ENCODE data around the gene PSMB7. TPM values are rescaled to one million over a fixed set of nuclear protein-coding genes. Genes with fewer than 3 reads are reported as not detected.
A peak's percentile ranks its signal among the peaks of the same experiment; 100 is the strongest.

PSMB7 gene
- total RNA-seq, 1 donor from 2014 or later = 142 TPM

DNA sequence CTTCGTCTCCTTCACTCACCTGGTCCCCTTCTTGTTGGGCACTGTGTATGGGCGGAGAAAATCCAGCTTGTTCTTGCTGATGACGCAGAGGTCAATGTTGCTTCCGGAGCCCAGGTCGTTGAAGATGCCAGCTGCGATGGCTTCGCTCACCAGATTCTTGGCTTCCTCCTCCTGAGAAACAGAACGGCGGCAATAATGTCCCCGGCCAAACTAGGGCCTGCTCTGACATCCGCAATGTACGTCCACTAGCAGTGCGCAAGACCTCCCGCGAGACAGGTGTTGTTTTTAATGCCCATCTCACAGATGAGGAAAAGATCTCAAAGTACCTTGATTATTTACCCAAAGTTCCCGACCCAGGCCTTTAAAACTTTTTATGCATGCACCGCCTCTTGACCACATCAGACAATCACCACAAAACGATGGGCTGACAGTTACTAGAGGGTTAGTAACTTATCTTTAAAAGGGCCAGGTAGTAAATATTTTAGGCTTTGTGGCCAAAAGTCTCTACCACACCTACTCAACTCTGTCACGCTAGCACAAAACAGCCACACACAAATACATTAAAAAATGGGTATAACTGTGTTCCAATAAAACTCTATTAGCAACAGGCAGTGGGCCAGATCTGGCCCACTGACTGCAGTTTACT lies 58.4 kb downstream of the PSMB7 start:
- no peak for TF ChIP-seq CTCF (IDR thresholded peaks at IDR 0.05; ENCODE audit: unreplicated experiment)
- no peaks in the 10 kb centered on the region for H3K9me3 Mint-ChIP-seq
- DNase-seq (ENCODE audit: low spot score in 2 of 2, unreplicated experiment in 2 of 2) = no peak
- H3K27ac Mint-ChIP-seq = no peak overlapping the region
- H3K4me1 Mint-ChIP-seq = no peaks in the 10 kb centered on the region
- no peak overlapping the region for H3K4me3 Mint-ChIP-seq
- peaks cover 20% of the 10 kb centered on the region for H3K36me3 Mint-ChIP-seq
- H3K27me3 Mint-ChIP-seq (ENCODE audit: low read depth) = no peaks in the 10 kb centered on the region

- Mint-ChIP-seq H3K4me3 (no peak overlapping the region), H3K36me3 (peaks cover 26% of the 10 kb centered on the region), H3K27me3 (ENCODE audit: low read depth) (no peaks in the 10 kb centered on the region), H3K27ac (no peak overlapping the region), H3K4me1 (no peaks in the 10 kb centered on the region), H3K9me3 (no peaks in the 10 kb centered on the region)
- no peak for DNase-seq (ENCODE audit: low spot score in 2 of 2, unreplicated experiment in 2 of 2)
- TF ChIP-seq CTCF (IDR thresholded peaks at IDR 0.05; ENCODE audit: unreplicated experiment) = no peak
Measured at GRCh38 chr9:124355941-124356744, 59.1 kb downstream of the PSMB7 start.

GRCh38 chr9:124355039-124355940 lies 60.0 kb downstream of the PSMB7 start:
- Mint-ChIP-seq H3K36me3 (peaks cover 32% of the 10 kb centered on the region), H3K27ac (no peak overlapping the region), H3K4me1 (no peaks in the 10 kb centered on the region), H3K27me3 (ENCODE audit: low read depth) (no peaks in the 10 kb centered on the region), H3K4me3 (no peak overlapping the region), H3K9me3 (no peaks in the 10 kb centered on the region)
- TF ChIP-seq CTCF (IDR thresholded peaks at IDR 0.05; ENCODE audit: unreplicated experiment) = no peak
- DNase-seq (ENCODE audit: low spot score in 2 of 2, unreplicated experiment in 2 of 2) = no peak

DNA sequence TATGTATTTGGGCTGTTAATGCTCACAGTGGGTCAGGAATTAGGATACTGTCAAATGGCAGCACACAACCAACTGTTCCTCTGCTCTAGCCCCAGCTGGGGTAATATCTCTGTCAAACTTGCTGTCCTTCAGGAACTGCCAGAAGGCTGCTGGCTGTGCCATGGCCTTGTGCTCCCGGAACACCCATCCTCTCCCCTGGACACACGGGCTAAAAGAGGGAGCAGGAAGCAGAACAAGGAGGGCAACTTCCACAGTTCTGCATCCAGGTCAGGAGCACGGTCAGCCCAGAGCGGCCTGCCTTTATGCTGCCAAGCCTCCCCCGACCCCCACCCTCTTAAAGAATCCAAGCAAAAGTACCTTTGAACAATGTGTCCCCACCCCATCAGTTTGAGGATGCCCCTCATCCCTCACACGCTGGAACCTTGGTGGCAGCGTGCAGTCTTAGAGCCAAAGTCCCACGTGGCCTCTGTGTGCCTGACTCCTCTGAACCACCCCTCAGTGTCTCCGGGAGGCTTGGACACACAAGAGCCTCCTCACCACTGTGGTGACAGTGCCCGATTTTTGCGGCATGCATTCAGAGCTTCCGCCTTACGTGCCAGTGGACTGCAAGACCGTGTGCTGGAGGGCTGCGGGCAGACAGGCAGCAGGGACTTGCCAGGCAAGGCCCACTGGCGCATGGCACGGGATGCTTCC lies 60.8 kb downstream of the PSMB7 start:
- Mint-ChIP-seq H3K9me3 (no peaks in the 10 kb centered on the region), H3K36me3 (peaks cover 32% of the 10 kb centered on the region), H3K27ac (peak overlapping the region; percentile 16), H3K4me3 (no peak overlapping the region), H3K4me1 (no peaks in the 10 kb centered on the region), H3K27me3 (ENCODE audit: low read depth) (no peaks in the 10 kb centered on the region)
- DNase-seq (ENCODE audit: low spot score in 2 of 2, unreplicated experiment in 2 of 2) = no peak
- TF ChIP-seq CTCF (IDR thresholded peaks at IDR 0.05; ENCODE audit: unreplicated experiment) = no peak

- H3K9me3 Mint-ChIP-seq = no peaks in the 10 kb centered on the region
- H3K27ac Mint-ChIP-seq = no peak overlapping the region
- H3K4me3 Mint-ChIP-seq = no peak overlapping the region
- no peak for DNase-seq (ENCODE audit: low spot score in 2 of 2, unreplicated experiment in 2 of 2)
- TF ChIP-seq CTCF (IDR thresholded peaks at IDR 0.05; ENCODE audit: unreplicated experiment) = no peak
- no peaks in the 10 kb centered on the region for H3K27me3 Mint-ChIP-seq (ENCODE audit: low read depth)
- H3K36me3 Mint-ChIP-seq = peaks cover 32% of the 10 kb centered on the region
- no peaks in the 10 kb centered on the region for H3K4me1 Mint-ChIP-seq
Measured at GRCh38 chr9:124353811-124354274, 61.4 kb downstream of the PSMB7 start.
